M059J (cell line): ENCODE measurements around the gene LSAMP. TPM values are rescaled to one million over a fixed set of nuclear protein-coding genes. Genes with fewer than 3 reads are reported as not detected.

Source experiments
- DNase-seq: peaks from one replicate; pipeline ENCODE4 v3.0.0-alpha.2; 2012; ENCODE audit warnings: low read depth
- total RNA-seq: library from RNA; depleted of rRNA; stranded (reverse); fragments of >200 nt; shearing (Covaris generic); gene quantifications from 2 replicates; pipeline ENCODE4 v1.2.3, GENCODE V29; 2014

The LSAMP gene
- total RNA-seq, 1 experiment from 2014 or later: 0.25 TPM

- no peak for DNase-seq
These were observed 12.5 kb downstream of the LSAMP start for GRCh38 chr3:116432795-116433194.

GRCh38 chr3:116429479-116430269, 15.6 kb downstream of the LSAMP start:
- no peak for DNase-seq

- DNase-seq: no peak
These were observed 19.3 kb downstream of the LSAMP start for GRCh38 chr3:116426036-116426435.

GRCh38 chr3:116425126-116425525, 20.2 kb downstream of the LSAMP start:
- DNase-seq: no peak

GRCh38 chr3:116423945-116424344, 21.3 kb downstream of the LSAMP start:
- DNase-seq: no peak

- DNase-seq: no peak
These were observed 21.9 kb downstream of the LSAMP start for GRCh38 chr3:116423374-116423773.

- DNase-seq: no peak
These were observed 28.1 kb downstream of the LSAMP start for GRCh38 chr3:116417151-116417550.

- DNase-seq: no peak
These were observed 32.0 kb downstream of the LSAMP start for GRCh38 chr3:116413319-116413718.

- no peak for DNase-seq
These were observed 36.8 kb downstream of the LSAMP start for GRCh38 chr3:116408473-116408872.

- no peak for DNase-seq
These were observed 40.1 kb downstream of the LSAMP start for GRCh38 chr3:116405231-116405630.

GRCh38 chr3:116399701-116400226, 45.5 kb downstream of the LSAMP start:
- DNase-seq: no peak

- DNase-seq: no peak
These were observed 50.9 kb downstream of the LSAMP start for GRCh38 chr3:116394365-116394764.

GRCh38 chr3:116393199-116393598, 52.1 kb downstream of the LSAMP start:
- no peak for DNase-seq

GRCh38 chr3:116392291-116392690, 53.0 kb downstream of the LSAMP start:
- DNase-seq: no peak

- no peak for DNase-seq
These were observed 53.7 kb downstream of the LSAMP start for GRCh38 chr3:116391296-116392201.

- no peak for DNase-seq
These were observed 55.0 kb downstream of the LSAMP start for GRCh38 chr3:116390318-116390717.

- DNase-seq: no peak
These were observed 56.4 kb downstream of the LSAMP start for GRCh38 chr3:116388867-116389385.

GRCh38 chr3:116386168-116386567, 59.1 kb downstream of the LSAMP start:
- DNase-seq: no peak

- DNase-seq: no peak
These were observed 60.6 kb downstream of the LSAMP start for GRCh38 chr3:116384717-116385116.

- DNase-seq: no peak
These were observed 67.2 kb downstream of the LSAMP start for GRCh38 chr3:116378077-116378476.

GRCh38 chr3:116374901-116375300, 70.4 kb downstream of the LSAMP start:
- no peak for DNase-seq

- no peak for DNase-seq
These were observed 77.4 kb downstream of the LSAMP start for GRCh38 chr3:116367761-116368395.
